ENCODE results near the gene PAQR5.
A peak's percentile ranks its signal among the peaks of the same experiment; 100 is the strongest.
"Not testable (repeated sequence)": the region's sequence is repeated elsewhere in the genome, so short reads cannot be mapped to it uniquely, and the experiment has no call there.

Gene PAQR5

DNA sequence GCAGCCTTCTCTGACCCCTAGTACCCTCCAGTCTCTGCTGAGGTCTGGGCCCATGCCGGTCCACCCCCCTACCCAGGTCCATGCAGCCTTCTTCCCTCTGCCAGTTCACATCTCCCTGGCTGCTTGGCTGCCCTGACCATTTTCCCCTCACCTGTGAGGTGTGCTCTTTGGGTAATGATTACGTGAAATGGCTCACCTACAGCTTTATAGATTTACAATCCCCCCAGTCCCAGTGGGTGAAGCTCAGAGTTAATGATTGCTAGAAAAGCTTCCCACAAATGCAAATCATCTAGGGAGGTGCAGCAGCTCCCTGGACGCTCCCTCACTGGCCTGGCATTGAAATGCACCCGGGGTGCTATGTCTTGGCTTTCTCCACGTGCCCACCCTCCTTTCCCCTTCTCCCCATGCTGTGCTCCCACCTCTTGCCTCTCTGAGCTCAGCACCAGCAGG lies 18.7 kb downstream of the PAQR5 start:
- no peak for DNase-seq

DNA sequence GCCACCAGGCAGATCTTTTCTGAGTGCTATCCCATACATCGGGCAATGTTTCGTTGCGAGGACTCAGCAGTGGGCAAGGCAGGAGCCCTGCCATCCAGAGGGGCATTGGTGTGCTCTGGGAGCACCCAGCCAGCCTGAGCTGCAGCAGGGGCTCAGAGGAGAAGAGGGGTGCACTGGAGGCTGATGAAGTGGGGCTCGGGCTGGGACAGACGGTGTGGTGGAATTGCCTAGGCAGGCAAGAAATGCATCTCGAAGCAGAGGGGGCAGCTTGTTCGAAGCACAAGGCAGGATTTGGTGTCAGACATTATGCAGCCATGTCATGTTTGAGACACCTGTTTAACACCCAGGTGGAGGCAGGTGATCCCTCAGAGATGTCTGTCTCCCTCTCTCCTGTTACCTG lies 19.3 kb downstream of the PAQR5 start:
- DNase-seq: no peak

DNA sequence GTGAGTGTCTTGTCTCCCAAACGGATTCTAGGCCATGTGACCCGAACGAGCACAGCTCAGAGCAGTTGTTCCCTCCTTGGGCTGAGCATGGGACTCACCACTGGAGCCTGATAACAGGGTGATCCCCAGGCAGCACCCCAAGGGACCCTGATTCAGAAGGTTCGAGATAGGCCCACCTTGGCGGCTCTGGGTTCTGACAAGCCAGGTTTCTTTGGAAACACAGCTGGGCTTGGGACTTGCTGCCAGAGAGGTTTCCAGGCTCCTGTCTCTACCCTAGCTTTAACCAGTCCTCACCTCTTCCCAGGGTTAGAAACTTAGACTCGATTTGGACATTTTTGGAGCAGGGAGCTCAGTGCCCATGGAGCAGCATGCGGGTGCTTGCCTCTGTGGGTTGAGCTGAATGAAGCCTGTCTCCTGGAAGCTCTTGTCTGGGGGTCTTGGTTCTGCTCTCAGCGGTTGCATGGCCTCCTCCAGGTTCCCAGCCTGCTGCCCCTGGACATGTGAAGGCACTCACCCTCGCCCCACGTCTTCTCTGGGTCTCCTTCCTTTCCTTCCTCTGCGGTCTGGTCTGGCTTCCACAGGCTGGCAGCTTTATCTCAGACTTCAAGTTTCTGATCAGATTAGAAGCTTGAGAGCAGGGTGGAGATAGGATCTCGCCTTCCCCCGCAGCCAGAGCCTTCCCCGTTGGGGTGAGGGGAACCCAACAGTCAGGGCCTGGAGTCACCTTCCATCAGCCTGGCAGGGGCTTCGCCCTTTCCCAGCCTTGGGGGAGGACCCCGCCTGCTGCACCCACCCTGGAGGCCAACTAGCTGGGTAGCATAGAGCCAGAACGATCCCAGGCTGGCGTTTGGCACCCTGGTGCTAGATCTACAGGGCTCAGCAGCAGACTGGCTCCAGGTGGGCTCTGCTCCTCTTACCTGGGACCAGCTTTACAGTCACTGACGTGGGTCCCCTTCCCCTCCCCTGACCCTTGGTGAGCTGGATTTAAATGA lies 21.0 kb downstream of the PAQR5 start:
- DNase-seq: no peak

DNA sequence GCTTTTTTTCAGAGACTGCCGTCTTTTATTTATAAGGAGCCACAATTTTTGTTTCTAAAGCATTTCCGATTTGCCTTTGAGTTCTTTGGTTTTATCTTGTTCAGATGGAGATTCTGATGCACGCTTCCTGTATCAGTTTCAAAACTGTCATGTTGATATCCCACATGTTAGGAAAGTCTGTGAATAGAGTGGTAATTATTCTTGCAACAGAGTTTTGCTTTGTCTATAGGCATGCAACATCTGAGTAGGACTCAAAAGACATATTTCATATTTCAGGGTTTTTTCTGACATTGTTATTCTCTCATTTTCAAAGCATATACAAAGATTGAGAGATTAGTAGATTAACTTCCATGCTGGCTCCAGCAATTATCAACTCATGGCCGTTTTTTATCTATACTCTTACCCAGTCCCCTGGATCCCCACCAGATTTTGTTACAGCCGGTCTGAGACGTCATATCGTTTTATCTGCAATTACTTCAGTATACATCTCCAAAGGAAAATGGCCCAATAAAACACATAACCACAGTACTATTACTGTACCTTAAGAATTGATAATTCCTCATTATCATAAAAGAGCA lies 22.4 kb downstream of the PAQR5 start:
- peak; percentile 73 for DNase-seq

DNA sequence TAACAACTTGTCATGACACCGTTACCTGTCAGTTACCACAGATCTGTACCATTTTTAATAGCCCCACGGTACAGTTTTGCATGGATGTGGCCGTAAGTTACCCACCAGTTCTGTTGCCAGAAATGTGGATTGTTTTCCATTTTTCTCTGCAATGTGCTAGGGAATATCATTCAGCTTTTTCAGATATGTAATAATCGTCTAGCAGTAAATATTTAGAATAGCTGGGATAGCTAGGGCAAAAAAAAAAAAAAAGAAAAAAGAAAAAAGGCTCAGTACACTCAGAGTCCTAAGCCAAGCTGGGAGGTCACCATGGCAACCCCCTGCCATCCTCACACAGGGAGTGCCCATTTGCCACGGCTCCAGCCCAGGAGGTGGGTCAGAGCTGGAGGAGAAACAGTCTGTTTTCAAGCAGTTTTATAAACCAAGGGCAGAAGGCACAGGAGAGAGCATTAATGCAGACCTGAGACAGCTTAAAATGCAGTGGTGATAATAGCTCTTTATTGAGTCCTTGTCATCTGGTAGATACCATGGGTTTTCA lies 25.2 kb downstream of the PAQR5 start:
- no peak for DNase-seq

DNA sequence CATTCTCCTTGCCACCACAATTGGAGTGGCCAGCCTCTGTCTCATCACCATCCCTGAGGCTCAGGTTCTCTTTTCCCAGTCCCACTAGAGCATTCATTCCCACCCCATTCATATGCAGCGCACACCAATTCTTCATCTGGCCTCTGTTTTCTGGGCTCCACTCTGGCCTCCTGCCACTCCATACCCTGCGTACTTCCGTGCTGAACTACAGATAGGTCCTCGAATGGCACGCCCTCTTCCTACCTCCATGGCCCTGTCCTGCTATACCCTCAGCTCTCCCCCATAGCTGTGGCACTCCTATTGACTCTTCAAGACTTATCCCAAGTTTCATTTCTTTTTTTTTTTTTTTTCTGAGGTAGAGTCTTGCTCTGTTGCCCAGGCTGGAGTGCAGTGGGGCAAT lies 25.9 kb downstream of the PAQR5 start:
- no peak for DNase-seq

DNA sequence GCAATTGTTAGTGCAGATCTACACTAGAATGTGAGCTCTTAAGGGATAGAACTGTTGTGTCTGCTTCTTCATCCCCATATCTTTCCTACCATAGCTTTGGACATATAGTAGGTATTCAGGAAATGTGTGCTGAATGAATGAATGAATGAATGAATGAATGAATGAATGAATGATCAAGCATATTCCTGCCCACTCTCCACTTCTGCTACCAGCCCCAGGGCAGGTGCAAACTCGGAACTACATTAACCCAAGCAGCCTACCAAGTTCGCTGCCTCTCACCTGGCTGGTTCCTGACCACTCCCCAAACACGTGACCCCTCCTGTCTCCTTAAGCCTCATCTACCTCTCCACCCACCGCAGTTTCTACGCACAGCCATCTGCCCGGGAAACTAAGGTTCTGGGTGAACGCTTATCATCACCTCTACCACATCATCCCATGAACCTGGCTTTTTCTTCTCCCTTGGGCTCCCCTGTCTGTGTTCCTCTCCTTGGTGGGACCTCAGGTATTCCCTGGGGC lies 26.8 kb downstream of the PAQR5 start:
- DNase-seq: no peak

DNA sequence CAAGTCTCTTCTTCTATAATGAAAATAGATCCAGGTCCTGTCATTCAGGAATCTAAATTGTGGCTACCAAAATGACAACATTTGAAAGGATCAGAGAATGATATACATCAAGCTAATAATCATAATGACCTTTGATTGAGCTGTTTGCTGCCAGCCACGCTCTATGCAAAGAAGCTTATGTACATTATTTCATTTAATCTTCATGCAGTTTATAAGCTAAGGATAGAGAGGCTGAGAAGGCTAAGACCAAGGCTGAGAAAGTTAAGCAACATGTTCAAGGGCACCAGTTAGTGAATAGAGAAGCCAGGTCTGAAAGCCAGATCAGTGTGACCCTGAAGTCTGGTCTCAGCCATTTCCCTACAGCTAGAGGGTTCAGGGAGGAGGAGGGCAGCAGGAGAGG lies 29.4 kb downstream of the PAQR5 start:
- DNase-seq: no peak

DNA sequence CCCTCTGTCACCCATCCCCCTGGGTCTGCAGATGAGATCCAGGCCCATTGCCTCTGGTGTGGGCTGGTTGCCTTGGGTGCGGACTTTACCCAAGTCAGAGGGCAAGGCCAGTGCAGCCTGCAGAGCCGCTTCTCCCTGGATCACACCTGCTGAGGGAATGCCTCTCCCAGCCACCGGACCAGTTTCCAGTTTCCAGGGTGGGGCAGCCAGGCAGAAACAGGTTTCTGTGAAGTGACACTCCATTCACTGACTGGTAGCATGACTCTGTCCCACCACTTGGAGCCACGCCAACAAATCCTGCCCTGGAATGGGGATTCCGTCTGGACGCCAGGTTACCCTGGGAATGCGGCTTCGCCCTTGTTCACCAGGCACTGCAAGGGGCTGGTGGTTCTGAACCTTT lies 30.0 kb downstream of the PAQR5 start:
- DNase-seq: no peak

DNA sequence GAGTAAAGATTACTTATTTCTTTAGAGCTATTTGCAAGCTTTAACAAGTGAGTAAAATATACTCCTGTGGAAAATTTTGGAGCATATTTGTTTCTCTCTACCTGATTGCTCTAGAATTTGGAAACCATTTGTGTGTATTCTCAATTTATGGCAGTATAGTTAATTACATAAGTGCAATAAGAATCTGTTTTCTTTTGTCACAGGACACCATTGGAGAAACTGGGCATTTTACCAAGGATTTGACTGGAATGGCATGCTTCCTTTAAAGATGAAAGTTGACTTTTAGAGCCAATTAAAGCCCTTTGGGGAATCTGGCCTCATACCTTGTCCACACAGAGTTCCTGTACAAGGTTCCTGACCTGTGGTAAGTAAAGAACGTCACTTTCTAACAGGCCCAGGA lies 38.4 kb downstream of the PAQR5 start:
- no peak for DNase-seq

DNA sequence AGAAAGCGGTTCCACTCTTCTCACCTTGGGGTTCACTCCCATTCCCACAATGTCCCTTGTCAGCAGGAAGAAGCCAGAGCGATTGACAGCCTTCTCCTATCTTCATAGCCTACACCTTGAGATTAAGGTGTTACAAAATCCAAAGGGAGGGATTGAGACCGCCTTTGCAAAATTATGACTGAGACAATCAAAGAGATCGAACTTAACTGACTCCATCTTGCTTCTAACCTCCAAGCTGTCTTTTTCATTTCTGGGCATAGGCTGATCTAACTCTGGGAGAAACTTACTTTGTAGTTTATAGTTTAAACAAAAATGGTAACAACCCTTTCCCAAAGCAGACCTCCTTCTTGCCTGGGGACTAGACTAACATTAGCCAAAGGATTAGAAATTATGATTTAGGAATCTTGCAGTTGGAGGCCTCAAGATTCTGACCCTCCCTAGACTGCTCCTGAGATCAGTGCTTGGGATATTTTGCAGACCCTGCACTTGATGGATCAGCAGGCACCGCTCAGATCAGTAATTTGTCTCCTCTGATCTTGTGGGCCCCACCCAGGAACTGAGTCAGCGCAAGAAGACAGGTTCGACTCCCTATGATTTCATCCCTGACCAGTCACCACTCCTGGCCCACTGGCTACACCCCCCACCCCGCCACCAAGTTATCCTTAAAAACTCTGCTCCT lies 40.0 kb downstream of the PAQR5 start:
- no peak for DNase-seq

DNA sequence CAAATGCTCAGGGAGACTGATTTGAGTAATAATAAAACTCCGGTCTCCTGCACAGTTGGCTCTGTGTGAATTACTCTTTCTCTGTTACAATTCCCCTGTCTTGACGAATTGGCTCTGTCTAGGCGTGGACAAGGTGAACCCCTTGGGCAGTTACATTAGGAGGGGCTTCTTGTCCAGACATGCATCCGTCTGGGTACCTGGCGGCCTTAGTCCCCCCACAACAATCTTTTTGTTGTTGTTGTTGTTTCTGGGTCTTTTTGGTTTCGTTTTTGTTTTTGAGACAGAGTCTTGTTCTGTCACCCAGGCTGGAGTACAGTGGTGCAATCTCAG lies 40.5 kb downstream of the PAQR5 start:
- not testable (repeated sequence) for DNase-seq

DNA sequence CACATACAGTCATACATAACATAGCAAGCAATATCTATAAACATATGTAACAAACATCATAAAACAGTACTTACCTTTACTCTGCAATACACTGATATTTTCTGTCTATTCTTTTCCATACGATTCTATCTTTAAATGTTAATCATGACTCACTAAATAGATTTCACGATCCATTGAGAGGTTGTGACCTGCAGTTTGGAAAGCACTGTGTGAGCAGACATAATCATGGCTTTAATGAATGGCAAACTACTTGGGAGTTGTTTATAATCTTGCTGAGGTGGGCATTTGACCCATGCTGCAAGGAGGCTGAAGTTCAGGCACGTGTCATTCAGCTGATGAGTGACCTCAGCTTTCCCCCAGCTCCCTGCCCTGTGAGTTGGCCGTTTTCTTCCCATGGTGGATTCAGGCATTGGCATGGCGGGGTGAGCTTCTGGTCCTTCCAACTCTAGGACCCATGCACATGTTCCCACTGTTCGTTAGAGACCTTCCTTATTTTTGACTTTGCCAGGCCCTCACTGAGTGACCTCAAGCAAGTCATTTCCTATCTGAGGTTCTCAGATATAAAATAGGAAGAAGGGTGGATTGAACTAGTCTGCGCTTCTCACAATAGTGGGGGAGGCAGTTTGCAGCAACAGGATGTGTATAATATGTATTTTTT lies 41.7 kb downstream of the PAQR5 start:
- peak; percentile 41 for DNase-seq

DNA sequence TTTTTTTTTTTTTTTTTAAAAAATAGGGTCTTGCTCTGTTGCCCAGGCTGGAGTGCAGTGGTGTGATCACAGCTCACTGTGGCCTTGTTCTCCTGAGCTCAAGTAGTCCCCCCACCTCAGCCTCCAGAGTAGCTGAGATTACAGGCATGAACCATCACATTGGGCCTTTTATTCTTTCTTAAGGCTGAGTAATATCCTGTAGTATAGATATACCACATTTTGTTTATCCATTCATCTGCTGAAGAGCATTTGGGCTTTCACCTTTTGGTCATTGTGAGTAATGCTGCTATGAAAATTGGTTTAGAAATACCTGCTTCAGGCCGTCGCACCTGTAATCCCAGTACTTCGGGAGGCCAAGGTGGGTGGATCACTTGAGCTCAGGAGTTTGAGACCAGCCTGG lies 42.6 kb downstream of the PAQR5 start:
- DNase-seq: no peak

DNA sequence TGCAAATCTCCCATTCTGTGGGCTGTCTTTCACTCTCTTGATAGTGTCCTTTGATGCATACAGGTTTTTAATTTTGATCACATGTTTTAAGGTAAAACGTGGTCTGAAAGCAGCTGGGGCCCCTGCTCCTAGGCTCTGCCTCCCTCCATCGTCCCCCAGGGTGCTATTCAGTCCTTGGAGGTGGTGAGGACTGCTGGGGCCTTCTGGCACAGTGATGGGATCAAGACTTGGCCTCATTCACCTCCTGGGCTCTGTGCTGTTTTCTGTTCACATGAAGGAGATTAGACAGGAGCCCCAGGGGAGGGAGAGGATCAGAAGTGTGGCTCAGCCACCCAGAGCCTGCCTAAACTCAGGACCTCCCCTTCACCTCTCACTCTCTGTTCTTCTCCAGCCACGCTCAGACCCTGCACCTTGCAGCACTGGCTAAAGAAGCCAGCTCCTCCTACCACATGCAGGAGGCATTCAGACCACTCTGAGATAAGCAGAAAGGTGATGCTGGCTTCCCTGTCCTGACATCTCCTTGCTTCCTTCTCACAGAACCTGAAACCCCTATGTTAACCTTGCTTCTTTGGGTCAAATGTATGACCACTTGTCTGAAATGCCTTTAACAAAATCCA lies 43.9 kb downstream of the PAQR5 start:
- DNase-seq: no peak

DNA sequence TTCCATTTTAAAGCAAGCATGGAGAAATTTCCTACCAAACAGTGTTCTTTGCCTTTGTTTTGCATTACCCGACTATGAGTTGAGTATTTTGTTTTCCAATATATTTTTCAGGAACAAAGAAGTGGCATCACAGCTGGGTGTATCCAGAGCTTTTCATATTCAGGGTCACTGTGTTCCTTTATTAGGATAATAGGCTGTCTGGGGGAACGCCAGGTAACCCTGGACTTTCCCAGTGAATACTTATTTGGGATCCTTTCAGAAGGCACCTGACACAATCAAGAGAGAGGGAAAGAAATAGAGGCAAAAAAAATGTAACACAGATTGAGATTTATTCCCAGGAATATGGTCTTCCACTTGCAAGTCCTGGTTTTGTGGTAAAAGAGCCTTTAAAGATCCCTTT lies 44.4 kb downstream of the PAQR5 start:
- DNase-seq: no peak

DNA sequence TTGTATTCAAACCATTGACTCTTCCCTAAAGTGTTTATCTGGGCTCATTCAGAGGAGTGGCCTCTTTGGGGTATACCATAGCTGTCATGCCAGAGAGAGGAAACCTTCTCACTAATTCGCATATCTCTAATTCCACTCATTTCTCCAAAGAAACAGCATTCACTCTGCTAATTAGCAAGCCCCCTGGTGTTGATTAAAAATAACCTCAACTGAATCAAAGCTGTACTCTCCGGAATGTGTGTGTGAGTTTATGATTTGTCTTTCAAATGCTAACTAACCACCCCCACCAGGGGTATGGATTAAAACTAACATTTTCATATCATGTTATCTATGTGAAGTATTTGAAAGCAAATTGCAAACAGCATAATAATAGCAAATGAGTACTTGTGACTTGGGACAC lies 45.5 kb downstream of the PAQR5 start:
- DNase-seq: no peak

DNA sequence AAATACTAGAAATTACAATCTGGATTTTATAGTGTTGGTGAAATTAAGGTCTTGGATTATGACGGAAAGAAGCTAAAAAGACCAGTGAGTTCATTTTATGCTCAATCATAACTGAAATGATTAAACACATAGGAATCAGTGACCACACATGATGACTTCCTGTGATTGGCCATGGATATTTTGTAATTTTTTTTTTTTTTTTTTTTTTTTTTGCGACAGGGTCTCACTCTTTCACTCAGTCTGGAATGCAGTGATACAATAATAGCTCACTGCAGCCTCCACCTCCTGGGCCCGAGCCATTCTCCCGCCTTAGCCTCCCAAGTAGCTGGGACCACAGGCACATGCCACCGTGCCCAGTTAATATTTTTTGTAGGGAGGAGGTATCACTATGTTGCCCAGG lies 47.4 kb downstream of the PAQR5 start:
- DNase-seq: no peak

DNA sequence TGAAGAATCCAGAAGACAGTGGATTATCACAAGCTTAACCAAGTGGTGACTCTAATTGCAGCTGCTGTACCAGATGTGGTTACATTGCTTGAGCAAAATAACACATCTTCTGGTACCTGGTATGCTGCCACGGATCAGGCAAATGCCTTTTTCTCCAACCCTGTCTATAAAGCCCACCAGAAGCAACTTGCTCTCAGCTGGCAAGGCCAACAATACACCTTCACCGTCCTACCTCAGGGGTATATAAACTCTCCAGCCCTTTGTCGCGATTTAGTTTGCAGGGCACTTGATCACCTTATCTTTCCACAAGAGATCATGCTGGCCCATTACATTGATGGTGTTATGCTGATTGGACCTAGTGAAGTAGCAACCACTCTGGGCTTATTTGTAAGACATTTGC lies 52.6 kb downstream of the PAQR5 start:
- no peak for DNase-seq

DNA sequence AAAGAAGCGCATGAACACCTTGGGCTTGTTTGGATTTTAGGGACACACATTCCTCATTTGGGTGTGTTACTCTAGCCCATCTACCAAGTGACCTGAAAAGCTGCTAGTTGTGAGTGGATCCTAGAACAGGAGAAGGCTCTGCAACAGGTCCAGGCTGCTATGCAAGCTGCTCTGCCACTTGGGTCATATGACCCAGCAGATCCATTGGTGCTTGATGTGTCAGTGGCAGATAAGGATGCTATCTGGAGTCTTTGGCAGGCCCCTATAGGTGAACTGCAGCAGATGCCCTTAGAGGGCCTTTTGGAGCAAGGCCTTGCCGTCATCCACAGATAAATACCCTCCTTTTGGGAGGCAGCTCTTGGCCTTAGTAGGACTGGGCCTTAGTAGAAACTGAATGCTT lies 53.2 kb downstream of the PAQR5 start:
- no peak for DNase-seq

DNA sequence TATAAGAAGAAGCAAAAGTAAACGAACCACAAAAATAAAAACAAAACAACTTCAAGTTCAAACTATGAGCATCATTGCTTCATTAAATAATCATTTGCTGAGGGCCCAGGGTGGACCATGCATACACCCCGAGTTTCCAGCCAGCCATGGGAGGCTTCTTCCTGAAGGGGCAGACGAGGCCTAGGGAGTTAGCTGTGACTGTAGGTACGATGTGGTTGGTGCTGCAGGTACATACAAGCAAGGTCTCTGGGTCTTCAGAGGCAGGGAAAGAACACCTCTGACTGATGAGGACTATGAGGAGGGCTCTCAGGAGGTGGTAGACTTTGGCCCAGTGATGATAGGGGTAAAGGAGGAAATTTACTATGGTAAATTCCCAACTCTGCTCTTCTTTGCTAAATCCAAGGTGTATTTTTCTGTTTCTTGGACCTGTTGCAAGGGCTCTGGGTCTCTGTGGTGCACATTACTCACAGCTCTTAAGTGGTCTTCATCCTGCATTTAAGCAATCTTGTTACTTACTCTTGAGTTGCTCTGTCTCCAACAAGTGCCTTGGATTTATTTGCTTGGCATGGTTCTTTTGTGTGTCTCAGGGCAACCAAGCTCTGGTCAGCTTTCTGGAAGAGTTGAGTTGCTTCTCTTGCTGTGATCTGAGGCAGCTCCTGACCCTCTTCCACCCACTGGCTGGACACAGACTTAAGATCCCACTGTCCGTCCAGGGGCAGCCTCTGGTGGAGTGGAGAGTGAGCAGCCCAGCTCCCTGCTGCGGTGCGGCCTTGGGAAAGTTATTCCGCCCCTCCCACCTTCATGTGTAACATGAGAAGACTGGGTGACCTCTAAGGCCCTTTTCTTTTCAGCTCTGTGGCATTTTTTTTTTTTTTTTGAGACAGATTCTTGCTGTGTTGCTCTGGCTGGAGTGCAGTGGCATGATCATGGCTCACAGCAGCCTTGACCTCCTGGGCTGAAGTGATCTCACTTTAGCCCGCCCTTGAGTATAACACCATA lies 59.4 kb downstream of the PAQR5 start:
- DNase-seq: no peak
